Cerebellar cortex (tissue), 1 donor: ENCODE results near the gene CD40.
A peak's percentile ranks its signal among the peaks of the same experiment; 100 is the strongest.

Experiments
- DNase-seq: peaks from one replicate; pipeline ENCODE4 v3.0.0-alpha.2; 2015; ENCODE audit warnings: low spot score

The CD40 gene

GRCh38 chr20:46173652-46174468 lies 55.7 kb downstream of the CD40 start:
- DNase-seq: no peak

GRCh38 chr20:46174469-46175126 lies 56.5 kb downstream of the CD40 start:
- peak; percentile 52 for DNase-seq

GRCh38 chr20:46175127-46175494 lies 57.0 kb downstream of the CD40 start:
- DNase-seq: no peak

GRCh38 chr20:46176739-46177378 lies 58.7 kb downstream of the CD40 start:
- no peak for DNase-seq

GRCh38 chr20:46177768-46178167 lies 59.7 kb downstream of the CD40 start:
- DNase-seq: no peak

GRCh38 chr20:46178891-46179290 lies 60.8 kb downstream of the CD40 start:
- peak; percentile 91 for DNase-seq
